ENCODE results near the gene CCP110. TPM values are rescaled to one million over a fixed set of nuclear protein-coding genes. Genes with fewer than 3 reads are reported as not detected.

CCP110 gene, protein sequence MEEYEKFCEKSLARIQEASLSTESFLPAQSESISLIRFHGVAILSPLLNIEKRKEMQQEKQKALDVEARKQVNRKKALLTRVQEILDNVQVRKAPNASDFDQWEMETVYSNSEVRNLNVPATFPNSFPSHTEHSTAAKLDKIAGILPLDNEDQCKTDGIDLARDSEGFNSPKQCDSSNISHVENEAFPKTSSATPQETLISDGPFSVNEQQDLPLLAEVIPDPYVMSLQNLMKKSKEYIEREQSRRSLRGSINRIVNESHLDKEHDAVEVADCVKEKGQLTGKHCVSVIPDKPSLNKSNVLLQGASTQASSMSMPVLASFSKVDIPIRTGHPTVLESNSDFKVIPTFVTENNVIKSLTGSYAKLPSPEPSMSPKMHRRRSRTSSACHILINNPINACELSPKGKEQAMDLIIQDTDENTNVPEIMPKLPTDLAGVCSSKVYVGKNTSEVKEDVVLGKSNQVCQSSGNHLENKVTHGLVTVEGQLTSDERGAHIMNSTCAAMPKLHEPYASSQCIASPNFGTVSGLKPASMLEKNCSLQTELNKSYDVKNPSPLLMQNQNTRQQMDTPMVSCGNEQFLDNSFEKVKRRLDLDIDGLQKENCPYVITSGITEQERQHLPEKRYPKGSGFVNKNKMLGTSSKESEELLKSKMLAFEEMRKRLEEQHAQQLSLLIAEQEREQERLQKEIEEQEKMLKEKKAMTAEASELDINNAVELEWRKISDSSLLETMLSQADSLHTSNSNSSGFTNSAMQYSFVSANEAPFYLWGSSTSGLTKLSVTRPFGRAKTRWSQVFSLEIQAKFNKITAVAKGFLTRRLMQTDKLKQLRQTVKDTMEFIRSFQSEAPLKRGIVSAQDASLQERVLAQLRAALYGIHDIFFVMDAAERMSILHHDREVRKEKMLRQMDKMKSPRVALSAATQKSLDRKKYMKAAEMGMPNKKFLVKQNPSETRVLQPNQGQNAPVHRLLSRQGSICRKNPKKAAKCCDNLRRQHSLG
- total RNA-seq (9.2 and 12.6 TPM in 2 replicates), polyA plus RNA-seq (4.3 and 5.8 TPM in 2 replicates)

DNA sequence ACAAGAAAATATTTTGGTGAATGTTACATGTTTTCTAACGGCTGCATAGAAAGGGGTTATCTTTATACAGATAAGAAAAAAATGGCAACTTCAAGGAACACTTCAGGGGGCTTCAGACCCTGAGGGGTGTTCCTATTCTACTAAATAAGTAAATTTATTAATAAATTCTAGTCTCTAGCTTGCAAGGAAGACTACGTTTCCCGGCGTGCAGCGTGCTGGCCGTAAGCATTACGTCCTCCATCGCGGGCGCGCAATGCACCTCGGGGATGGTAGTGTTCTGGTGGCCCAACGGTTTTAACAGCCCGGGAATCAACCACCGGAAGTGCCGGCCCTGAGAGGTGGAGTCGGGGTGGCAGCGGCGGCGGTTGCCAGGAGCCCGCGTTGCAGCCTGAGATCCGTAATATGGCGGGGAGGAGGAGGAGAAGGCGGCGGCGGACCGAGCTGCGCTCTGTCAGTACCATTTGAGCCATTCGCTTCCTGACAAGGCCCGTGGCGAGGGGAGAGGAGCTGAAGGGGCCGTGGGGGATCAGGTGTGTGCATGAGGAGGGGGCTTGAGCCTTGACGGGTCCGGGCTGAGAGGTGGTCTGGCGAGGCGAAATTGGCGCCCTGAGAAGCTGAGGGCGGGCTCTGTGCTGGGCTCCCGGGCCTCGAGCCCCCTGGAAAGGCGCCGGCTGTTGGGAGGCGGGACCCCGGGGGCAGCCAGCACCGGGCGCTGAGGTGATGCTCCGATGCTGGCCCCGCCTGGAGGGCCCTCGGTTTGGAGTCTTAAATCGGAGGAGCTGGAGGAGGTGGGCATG lies at the start of gene CCP110:
TSS of gene CCP110 (plus strand) at position 384 of the 797 bp plus-strand sequence. CDS start 3,940 bp downstream, outside the sequence.
- Histone ChIP-seq H3K4me2 (peak within 1 kb of the TSS; percentile 83), H3K36me3 (replicated peaks; ENCODE audit: insufficient read depth, low read depth) (no peaks in the 10 kb centered on the region), H2AFZ (peak within 1 kb of the TSS; percentile 86), H3K27ac (peak within 1 kb of the TSS; percentile 55), H3K4me3 (peak within 1 kb of the TSS; percentile 42), H4K20me1 (ENCODE audit: insufficient read depth, poor library complexity, severe bottlenecking) (peaks cover 11% of the 10 kb centered on the region), H3K9me2 (replicated peaks; ENCODE audit: insufficient read depth) (no peaks in the 10 kb centered on the region), H3K27me3 (no peaks in the 10 kb centered on the region), H3K9me3 (ENCODE audit: low read depth) (no peaks in the 10 kb centered on the region), H3K79me2 (peaks cover 40% of the 10 kb centered on the region), H3K4me1 (ENCODE audit: insufficient read depth) (peaks cover 10% of the 10 kb centered on the region)
- TF ChIP-seq EZH2 (IDR thresholded peaks at IDR 0.05; ENCODE audit: borderline replicate concordance) (no peak), EZH2phosphoT487 (IDR thresholded peaks at IDR 0.05; ENCODE audit: low read depth, severe bottlenecking, unreplicated experiment) (no peak)
- TF ChIP-seq, protein P1, sequence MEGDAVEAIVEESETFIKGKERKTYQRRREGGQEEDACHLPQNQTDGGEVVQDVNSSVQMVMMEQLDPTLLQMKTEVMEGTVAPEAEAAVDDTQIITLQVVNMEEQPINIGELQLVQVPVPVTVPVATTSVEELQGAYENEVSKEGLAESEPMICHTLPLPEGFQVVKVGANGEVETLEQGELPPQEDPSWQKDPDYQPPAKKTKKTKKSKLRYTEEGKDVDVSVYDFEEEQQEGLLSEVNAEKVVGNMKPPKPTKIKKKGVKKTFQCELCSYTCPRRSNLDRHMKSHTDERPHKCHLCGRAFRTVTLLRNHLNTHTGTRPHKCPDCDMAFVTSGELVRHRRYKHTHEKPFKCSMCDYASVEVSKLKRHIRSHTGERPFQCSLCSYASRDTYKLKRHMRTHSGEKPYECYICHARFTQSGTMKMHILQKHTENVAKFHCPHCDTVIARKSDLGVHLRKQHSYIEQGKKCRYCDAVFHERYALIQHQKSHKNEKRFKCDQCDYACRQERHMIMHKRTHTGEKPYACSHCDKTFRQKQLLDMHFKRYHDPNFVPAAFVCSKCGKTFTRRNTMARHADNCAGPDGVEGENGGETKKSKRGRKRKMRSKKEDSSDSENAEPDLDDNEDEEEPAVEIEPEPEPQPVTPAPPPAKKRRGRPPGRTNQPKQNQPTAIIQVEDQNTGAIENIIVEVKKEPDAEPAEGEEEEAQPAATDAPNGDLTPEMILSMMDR (IDR thresholded peaks at IDR 0.05; ENCODE audit: poor library complexity): no peak
- 2% methylated on average over 33 of the region's 51 CpGs for WGBS (ENCODE audit: low lambda C conversion rate, missing lambda C conversion rate)
- DNase-seq (ENCODE audit: low spot score): peak; percentile 98

DNA sequence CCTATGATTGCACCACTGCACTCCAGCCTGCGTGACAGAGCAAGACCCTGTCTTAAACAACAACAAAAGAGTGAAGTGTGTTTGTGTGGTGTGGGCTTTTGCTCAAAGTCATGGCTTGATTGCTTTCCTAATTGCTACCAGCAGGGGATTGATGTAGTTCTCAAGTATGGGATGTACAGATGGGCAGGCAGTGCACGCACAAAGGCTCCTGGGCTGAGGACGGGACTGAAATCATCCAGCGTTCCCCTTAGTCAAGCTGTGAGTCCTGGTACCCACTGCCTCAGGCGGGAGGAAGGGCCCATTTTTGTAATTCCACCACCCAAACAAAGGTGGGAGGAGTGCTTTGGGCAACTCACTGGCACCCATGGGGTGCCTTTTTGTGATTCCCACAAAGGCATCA lies 49.1 kb upstream of the CCP110 start:
- H2AFZ ChIP-seq: no peak overlapping the region
- H3K9me3 ChIP-seq (ENCODE audit: low read depth): no peaks in the 10 kb centered on the region
- TF ChIP-seq EZH2phosphoT487 (IDR thresholded peaks at IDR 0.05; ENCODE audit: low read depth, severe bottlenecking, unreplicated experiment): no peak
- no peaks in the 10 kb centered on the region for H3K4me1 ChIP-seq (ENCODE audit: insufficient read depth)
- H3K4me3 ChIP-seq: no peak overlapping the region
- no peak overlapping the region for H3K4me2 ChIP-seq
- no peaks in the 10 kb centered on the region for H4K20me1 ChIP-seq (ENCODE audit: insufficient read depth, poor library complexity, severe bottlenecking)
- 82% methylated on average over 5 of the region's 5 CpGs for whole genome bisulfite sequencing (ENCODE audit: low lambda C conversion rate, missing lambda C conversion rate)
- DNase-seq (ENCODE audit: low spot score): no peak
- H3K36me3 ChIP-seq (replicated peaks; ENCODE audit: insufficient read depth, low read depth): no peaks in the 10 kb centered on the region
- H3K9me2 ChIP-seq (replicated peaks; ENCODE audit: insufficient read depth): no peaks in the 10 kb centered on the region
- no peaks in the 10 kb centered on the region for H3K27me3 ChIP-seq
- no peaks in the 10 kb centered on the region for H3K79me2 ChIP-seq
- H3K27ac ChIP-seq: no peak overlapping the region

DNA sequence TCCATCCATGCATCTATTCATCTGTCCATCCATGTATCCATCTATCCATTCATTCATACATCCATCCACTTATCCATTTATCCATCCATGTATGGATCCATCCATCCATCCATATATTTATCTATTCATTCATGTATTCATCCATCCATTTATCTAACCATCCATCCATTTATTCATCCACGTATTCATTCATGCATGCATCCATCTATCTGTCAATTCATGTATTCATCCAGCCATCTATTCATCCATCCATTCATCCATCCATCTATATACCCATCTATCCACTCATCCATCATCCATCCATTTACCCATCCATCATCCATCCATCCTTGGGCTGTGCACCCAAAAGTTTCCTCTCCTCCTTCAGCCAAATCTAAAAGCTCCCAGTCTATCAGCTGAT lies 45.2 kb upstream of the CCP110 start:
- no peaks in the 10 kb centered on the region for H3K9me2 ChIP-seq (replicated peaks; ENCODE audit: insufficient read depth)
- H3K79me2 ChIP-seq: no peaks in the 10 kb centered on the region
- no peak for DNase-seq (ENCODE audit: low spot score)
- 93% methylated on average over 1 of the region's 1 CpG for WGBS (ENCODE audit: low lambda C conversion rate, missing lambda C conversion rate)
- no peak overlapping the region for H2AFZ ChIP-seq
- no peaks in the 10 kb centered on the region for H3K9me3 ChIP-seq (ENCODE audit: low read depth)
- H4K20me1 ChIP-seq (ENCODE audit: insufficient read depth, poor library complexity, severe bottlenecking): no peaks in the 10 kb centered on the region
- H3K36me3 ChIP-seq (replicated peaks; ENCODE audit: insufficient read depth, low read depth): no peaks in the 10 kb centered on the region
- H3K4me3 ChIP-seq: no peak overlapping the region
- no peak overlapping the region for H3K4me2 ChIP-seq
- no peaks in the 10 kb centered on the region for H3K27me3 ChIP-seq
- no peak for TF ChIP-seq EZH2 (IDR thresholded peaks at IDR 0.05; ENCODE audit: borderline replicate concordance)
- TF ChIP-seq, protein P1 (IDR thresholded peaks at IDR 0.05; ENCODE audit: poor library complexity): no peak
- no peak for TF ChIP-seq EZH2phosphoT487 (IDR thresholded peaks at IDR 0.05; ENCODE audit: low read depth, severe bottlenecking, unreplicated experiment)
- no peak overlapping the region for H3K27ac ChIP-seq
- H3K4me1 ChIP-seq (ENCODE audit: insufficient read depth): no peaks in the 10 kb centered on the region
